ENCODE results near the gene COL16A1. TPM values are rescaled to one million over a fixed set of nuclear protein-coding genes. Genes with fewer than 3 reads are reported as not detected.

Gene COL16A1
- total and polyA plus RNA-seq, 2 of the 13 experiments (the other 11 are each of a cell fraction or from before 2014, with no cell fraction given), result 4.3 to 12.2 TPM

DNA sequence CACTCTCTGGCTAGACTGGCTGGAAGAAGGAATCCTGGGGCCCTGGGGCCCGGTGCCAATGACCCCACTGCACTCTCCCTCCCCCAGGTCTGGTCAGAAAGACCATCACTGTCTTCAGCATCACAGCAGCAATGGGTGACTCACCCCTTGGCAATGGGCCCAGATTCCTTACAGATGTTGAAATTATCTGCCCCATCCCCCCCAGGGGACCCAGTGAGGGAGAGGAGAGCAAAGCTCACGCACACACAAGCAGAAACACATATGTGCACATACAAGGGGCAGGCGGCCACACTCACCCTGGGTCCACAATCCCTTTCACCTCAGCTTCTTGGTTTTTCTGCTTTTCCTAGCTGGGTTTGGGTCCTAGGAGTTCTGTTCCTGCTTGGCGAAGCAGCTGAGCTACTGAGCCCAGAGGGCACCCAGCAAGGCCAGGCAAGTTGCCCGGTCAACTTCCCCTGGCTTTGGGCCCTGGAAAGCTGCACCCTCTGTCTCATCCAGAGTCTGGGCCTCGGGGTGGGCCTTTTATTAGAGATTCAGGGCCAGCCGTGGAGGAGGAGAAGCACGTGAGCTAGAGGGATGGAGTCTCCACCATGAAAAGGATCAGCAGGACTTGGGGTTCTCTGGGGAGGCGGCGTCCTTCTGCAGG, 2.6 kb downstream of the COL16A1 start (continued):
- TF ChIP-seq ATF7 (IDR thresholded peaks at IDR 0.05) (peak; percentile 43; the same call in 1 of the 2 replicates), ATF7 (CRISPR knock-in tag; IDR thresholded peaks at IDR 0.05) (peak; percentile 97), ZNF296 (CRISPR knock-in tag; conservative IDR thresholded peaks at IDR 0.05) (no peak), ZNF562 (CRISPR knock-in tag; IDR thresholded peaks at IDR 0.05; ENCODE audit: borderline replicate concordance) (no peak), ZNF777 (CRISPR knock-in tag; IDR thresholded peaks at IDR 0.05) (no peak), ZNF292 (CRISPR knock-in tag; IDR thresholded peaks at IDR 0.05; ENCODE audit: borderline replicate concordance, low read depth) (peak; percentile 85; the same call in 1 of the 2 replicates), MTA1 (CRISPR knock-in tag; IDR thresholded peaks at IDR 0.05; ENCODE audit: borderline replicate concordance) (peak; percentile 90), ELF1 (CRISPR knock-in tag; IDR thresholded peaks at IDR 0.05) (no peak), NR2F6 (IDR thresholded peaks at IDR 0.05) (peak; percentile 71; the same call in 1 of the 2 replicates), NR2F6 (CRISPR knock-in tag; IDR thresholded peaks at IDR 0.05) (peak; percentile 85), NCOA5 (CRISPR knock-in tag; IDR thresholded peaks at IDR 0.05) (no peak), MIER3 (CRISPR knock-in tag; IDR thresholded peaks at IDR 0.05; ENCODE audit: borderline replicate concordance) (peak; percentile 75; the same call in 1 of the 2 replicates), JARID2 (CRISPR knock-in tag; IDR thresholded peaks at IDR 0.05; ENCODE audit: insufficient replicate concordance) (no peak), ZBTB42 (CRISPR knock-in tag; IDR thresholded peaks at IDR 0.05) (peak; percentile 99), ZNF543 (CRISPR knock-in tag; IDR thresholded peaks at IDR 0.05) (peak; percentile 72; the same call in 1 of the 2 replicates), GTF3A (CRISPR knock-in tag; conservative IDR thresholded peaks at IDR 0.05) (no peak), FOSL2 (CRISPR knock-in tag; IDR thresholded peaks at IDR 0.05) (peak; percentile 100), ZNF644 (CRISPR knock-in tag; IDR thresholded peaks at IDR 0.05; ENCODE audit: low read depth) (0 out of 2 replicates have a peak, but pooled peaks have one; percentile 28), MBNL3 (CRISPR knock-in tag; conservative IDR thresholded peaks at IDR 0.05) (no peak), GATAD2A (CRISPR knock-in tag; IDR thresholded peaks at IDR 0.05) (peak; percentile 95), JUNB (CRISPR knock-in tag; IDR thresholded peaks at IDR 0.05; ENCODE audit: borderline replicate concordance) (peak; percentile 97), FOXK1 (CRISPR knock-in tag; IDR thresholded peaks at IDR 0.05; ENCODE audit: borderline replicate concordance, low read depth) (peak; percentile 49; the same call in 1 of the 2 replicates), KDM1A (CRISPR knock-in tag; IDR thresholded peaks at IDR 0.05) (peak; percentile 84)
- TF ChIP-seq, protein P1, sequence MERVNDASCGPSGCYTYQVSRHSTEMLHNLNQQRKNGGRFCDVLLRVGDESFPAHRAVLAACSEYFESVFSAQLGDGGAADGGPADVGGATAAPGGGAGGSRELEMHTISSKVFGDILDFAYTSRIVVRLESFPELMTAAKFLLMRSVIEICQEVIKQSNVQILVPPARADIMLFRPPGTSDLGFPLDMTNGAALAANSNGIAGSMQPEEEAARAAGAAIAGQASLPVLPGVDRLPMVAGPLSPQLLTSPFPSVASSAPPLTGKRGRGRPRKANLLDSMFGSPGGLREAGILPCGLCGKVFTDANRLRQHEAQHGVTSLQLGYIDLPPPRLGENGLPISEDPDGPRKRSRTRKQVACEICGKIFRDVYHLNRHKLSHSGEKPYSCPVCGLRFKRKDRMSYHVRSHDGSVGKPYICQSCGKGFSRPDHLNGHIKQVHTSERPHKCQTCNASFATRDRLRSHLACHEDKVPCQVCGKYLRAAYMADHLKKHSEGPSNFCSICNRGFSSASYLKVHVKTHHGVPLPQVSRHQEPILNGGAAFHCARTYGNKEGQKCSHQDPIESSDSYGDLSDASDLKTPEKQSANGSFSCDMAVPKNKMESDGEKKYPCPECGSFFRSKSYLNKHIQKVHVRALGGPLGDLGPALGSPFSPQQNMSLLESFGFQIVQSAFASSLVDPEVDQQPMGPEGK (CRISPR knock-in tag; IDR thresholded peaks at IDR 0.05), result peak; percentile 97
- TF ChIP-seq, protein P2, sequence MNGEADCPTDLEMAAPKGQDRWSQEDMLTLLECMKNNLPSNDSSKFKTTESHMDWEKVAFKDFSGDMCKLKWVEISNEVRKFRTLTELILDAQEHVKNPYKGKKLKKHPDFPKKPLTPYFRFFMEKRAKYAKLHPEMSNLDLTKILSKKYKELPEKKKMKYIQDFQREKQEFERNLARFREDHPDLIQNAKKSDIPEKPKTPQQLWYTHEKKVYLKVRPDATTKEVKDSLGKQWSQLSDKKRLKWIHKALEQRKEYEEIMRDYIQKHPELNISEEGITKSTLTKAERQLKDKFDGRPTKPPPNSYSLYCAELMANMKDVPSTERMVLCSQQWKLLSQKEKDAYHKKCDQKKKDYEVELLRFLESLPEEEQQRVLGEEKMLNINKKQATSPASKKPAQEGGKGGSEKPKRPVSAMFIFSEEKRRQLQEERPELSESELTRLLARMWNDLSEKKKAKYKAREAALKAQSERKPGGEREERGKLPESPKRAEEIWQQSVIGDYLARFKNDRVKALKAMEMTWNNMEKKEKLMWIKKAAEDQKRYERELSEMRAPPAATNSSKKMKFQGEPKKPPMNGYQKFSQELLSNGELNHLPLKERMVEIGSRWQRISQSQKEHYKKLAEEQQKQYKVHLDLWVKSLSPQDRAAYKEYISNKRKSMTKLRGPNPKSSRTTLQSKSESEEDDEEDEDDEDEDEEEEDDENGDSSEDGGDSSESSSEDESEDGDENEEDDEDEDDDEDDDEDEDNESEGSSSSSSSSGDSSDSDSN (CRISPR knock-in tag; IDR thresholded peaks at IDR 0.05), result peak; percentile 25; the same call in 1 of the 2 replicates
- TF ChIP-seq, protein P3, sequence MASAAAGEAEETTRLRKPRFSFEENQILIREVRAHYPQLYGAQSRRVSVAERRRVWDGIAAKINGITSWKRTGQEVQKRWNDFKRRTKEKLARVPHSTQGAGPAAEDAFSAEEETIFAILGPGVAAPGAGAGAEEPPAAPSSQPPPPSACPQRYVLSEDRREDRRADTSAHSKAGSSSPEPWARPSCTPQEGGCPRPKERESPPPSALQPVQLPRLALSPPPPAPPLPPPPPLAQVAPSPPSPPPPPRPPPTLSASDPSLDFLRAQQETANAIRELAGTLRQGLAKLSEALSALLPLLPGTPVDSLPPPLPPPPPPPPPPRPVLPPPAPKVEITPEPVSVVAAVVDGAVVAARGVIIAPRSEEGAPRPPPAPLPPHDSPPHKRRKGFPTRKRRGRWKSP (CRISPR knock-in tag; IDR thresholded peaks at IDR 0.05), result peak; percentile 80; the same call in 1 of the 2 replicates
